A172 (cell line): Measurements from ENCODE around the gene CRTC2. TPM values are rescaled to one million over a fixed set of nuclear protein-coding genes. Genes with fewer than 3 reads are reported as not detected.

Experiments
- total RNA-seq: library from RNA; depleted of rRNA; stranded (reverse); fragments of >200 nt; shearing (Covaris generic); gene quantifications from 2 replicates; pipeline ENCODE4 v1.2.3, GENCODE V29; 2014; rRNA removed

Gene CRTC2
- total RNA-seq, 1 experiment from 2014 or later: 16.6 TPM

Other genes with a start within 250 kb of the CRTC2 start
- 43.6 and 44.7 TPM in 2 replicates for gene INTS3, start 230.6 kb downstream of the CRTC2 start, total RNA-seq
- gene SLC27A3, start 183.2 kb downstream of the CRTC2 start, total RNA-seq: 1.8 and 2.2 TPM in 2 replicates
- gene GATAD2B, start 35.6 kb downstream of the CRTC2 start, total RNA-seq: 5.9 and 6.5 TPM in 2 replicates
- gene DENND4B, start 11.9 kb downstream of the CRTC2 start, total RNA-seq: 10.9 and 11.2 TPM in 2 replicates
- gene SLC39A1, start 4.9 kb upstream of the CRTC2 start, total RNA-seq: 192 and 204 TPM in 2 replicates
- 19.9 and 28.4 TPM in 2 replicates for gene CREB3L4, start 9.3 kb upstream of the CRTC2 start, total RNA-seq
- gene JTB, start 19.1 kb upstream of the CRTC2 start, total RNA-seq: 280 and 326 TPM in 2 replicates
- 36.6 and 41.3 TPM in 2 replicates for gene RAB13, start 27.7 kb upstream of the CRTC2 start, total RNA-seq
- 2,058 and 2,461 TPM in 2 replicates for gene RPS27, start 32.1 kb upstream of the CRTC2 start, total RNA-seq
- not detected in 2 replicates for gene NUP210L, start 196.5 kb upstream of the CRTC2 start, total RNA-seq
- gene TPM3, start 233.5 kb upstream of the CRTC2 start, total RNA-seq: 1,673 and 1,769 TPM in 2 replicates
- not detected in 2 replicates for gene CFAP141, start 247.7 kb upstream of the CRTC2 start, total RNA-seq